Measurements from ENCODE around the gene SIK3.

The SIK3 gene

GRCh38 chr11:117107701-117108590 is 9.7 kb upstream of the SIK3 start:
- TF ChIP-seq TAF1 (IDR thresholded peaks at IDR 0.05; ENCODE audit: borderline replicate concordance, insufficient read depth, low read length) = no peak
- TF ChIP-seq FOXP2 (optimal IDR thresholded peaks at IDR 0.05; ENCODE audit: borderline replicate concordance, extremely low read depth, extremely low read length, insufficient read depth) = no peak
- TF ChIP-seq SIN3A (IDR thresholded peaks at IDR 0.05; ENCODE audit: borderline replicate concordance, insufficient read depth, low read length) = no peak
- no peak for TF ChIP-seq REST (IDR thresholded peaks at IDR 0.05; ENCODE audit: insufficient read depth in 1 of 2, low read depth in 2 of 2, low read length in 2 of 2)
- TF ChIP-seq POLR2AphosphoS5 (IDR thresholded peaks at IDR 0.05; ENCODE audit: low read depth, low read length) = no peak

GRCh38 chr11:117100556-117100955 is 2.3 kb upstream of the SIK3 start:
- TF ChIP-seq TAF1 (IDR thresholded peaks at IDR 0.05; ENCODE audit: borderline replicate concordance, insufficient read depth, low read length) (no peak), REST (IDR thresholded peaks at IDR 0.05; ENCODE audit: insufficient read depth in 1 of 2, low read depth in 2 of 2, low read length in 2 of 2) (no peak), FOXP2 (optimal IDR thresholded peaks at IDR 0.05; ENCODE audit: borderline replicate concordance, extremely low read depth, extremely low read length, insufficient read depth) (no peak), SIN3A (IDR thresholded peaks at IDR 0.05; ENCODE audit: borderline replicate concordance, insufficient read depth, low read length) (no peak), POLR2AphosphoS5 (IDR thresholded peaks at IDR 0.05; ENCODE audit: low read depth, low read length) (no peak)

- TF ChIP-seq POLR2AphosphoS5 (IDR thresholded peaks at IDR 0.05; ENCODE audit: low read depth, low read length) = no peak
- TF ChIP-seq TAF1 (IDR thresholded peaks at IDR 0.05; ENCODE audit: borderline replicate concordance, insufficient read depth, low read length) = no peak
- TF ChIP-seq FOXP2 (optimal IDR thresholded peaks at IDR 0.05; ENCODE audit: borderline replicate concordance, extremely low read depth, extremely low read length, insufficient read depth) = no peak
Observed at GRCh38 chr11:117099696-117100095, 1.5 kb upstream of the SIK3 start.

DNA sequence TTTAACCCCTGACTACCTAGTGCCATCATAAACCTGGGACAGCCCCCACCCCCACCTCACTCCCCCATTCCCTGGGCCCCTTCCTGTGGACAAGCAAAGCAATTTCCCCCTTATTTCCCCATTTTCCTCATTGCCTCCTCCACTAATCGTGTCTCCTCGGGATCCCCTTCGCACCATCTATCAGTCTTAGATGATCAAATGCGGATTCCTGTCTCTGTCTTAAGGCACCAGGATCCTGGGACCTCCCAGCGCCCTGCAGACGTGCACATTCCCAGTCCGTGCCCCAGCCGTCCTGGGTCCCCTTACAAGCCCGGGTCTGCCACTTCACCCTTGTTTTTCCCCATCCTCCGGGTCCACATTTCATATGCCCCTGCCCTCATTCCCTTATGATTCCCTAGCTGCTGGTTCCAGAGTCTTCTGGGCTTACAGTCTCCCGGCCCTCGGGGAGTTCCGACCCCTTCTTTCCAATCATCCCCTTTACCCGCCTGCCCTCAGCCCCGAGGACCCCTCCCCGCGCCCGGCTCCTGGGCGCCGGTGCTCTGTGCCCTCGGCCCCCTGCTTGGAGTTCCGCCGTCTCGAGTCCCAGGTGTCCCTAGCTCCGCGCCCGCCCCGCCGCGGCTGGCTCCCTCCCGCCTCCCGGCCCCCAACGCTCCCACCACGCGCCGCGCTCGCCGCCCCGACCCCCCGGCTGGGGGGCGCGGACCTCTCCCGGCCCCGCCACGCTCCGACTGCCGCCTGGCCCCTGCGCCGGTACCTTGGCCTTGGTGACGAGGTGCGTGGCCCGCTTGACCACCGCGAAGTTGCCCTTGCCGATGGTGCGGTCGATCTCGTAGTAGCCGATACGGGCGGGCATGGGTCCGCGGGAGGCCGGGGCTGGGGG is 599 bp downstream of the SIK3 start:
- TF ChIP-seq POLR2AphosphoS5 (IDR thresholded peaks at IDR 0.05; ENCODE audit: low read depth, low read length) = no peak
- TF ChIP-seq REST (IDR thresholded peaks at IDR 0.05; ENCODE audit: insufficient read depth in 1 of 2, low read depth in 2 of 2, low read length in 2 of 2) = no peak
- TF ChIP-seq SIN3A (IDR thresholded peaks at IDR 0.05; ENCODE audit: borderline replicate concordance, insufficient read depth, low read length) = no peak
- TF ChIP-seq FOXP2 (optimal IDR thresholded peaks at IDR 0.05; ENCODE audit: borderline replicate concordance, extremely low read depth, extremely low read length, insufficient read depth) = no peak
- no peak for TF ChIP-seq TAF1 (IDR thresholded peaks at IDR 0.05; ENCODE audit: borderline replicate concordance, insufficient read depth, low read length)

GRCh38 chr11:117097014-117097388 is 1.2 kb downstream of the SIK3 start:
- TF ChIP-seq TAF1 (IDR thresholded peaks at IDR 0.05; ENCODE audit: borderline replicate concordance, insufficient read depth, low read length) (no peak), FOXP2 (optimal IDR thresholded peaks at IDR 0.05; ENCODE audit: borderline replicate concordance, extremely low read depth, extremely low read length, insufficient read depth) (no peak), POLR2AphosphoS5 (IDR thresholded peaks at IDR 0.05; ENCODE audit: low read depth, low read length) (no peak), REST (IDR thresholded peaks at IDR 0.05; ENCODE audit: insufficient read depth in 1 of 2, low read depth in 2 of 2, low read length in 2 of 2) (no peak)
